MCF 10A (cell line): ENCODE measurements around the gene ZNF70. TPM values are rescaled to one million over a fixed set of nuclear protein-coding genes. Genes with fewer than 3 reads are reported as not detected.
A peak's percentile ranks its signal among the peaks of the same experiment; 100 is the strongest.

ENCODE experiments used
- BruUV-seq: library from RNA; stranded (reverse); fragments of 400-500 nt; replicated peaks from 2 replicates; lab custom pipeline; 2021; lab: Mats Ljungman, UMichigan
- CTCF ChIA-PET: fragments of 300-600 bp; sonication (Branson Sonifier 250); formaldehyde crosslinking; extraction: SDS; loops from one replicate; lab custom pipeline; 2021; ENCODE audit warnings: antibody characterized with exemption, inconsistent platforms; lab: Yijun Ruan, JAX
- POLR2A ChIA-PET: fragments of 300-600, 350-650 bp; sonication (Branson Sonifier 250); formaldehyde crosslinking; extraction: SDS; loops from one replicate; lab custom pipeline; 2020; ENCODE audit warnings: antibody characterized with exemption, inconsistent platforms; lab: Yijun Ruan, JAX
- DNase-seq: peaks from one replicate; pipeline ENCODE4 v3.0.0-alpha.2; 2018; ENCODE audit not compliant: unreplicated experiment
- H3K27ac Mint-ChIP-seq: one replicate; pipeline ENCODE4 v1.8.0; 2022; ENCODE audit warnings: mild to moderate bottlenecking, low read depth, mixed read lengths; ENCODE audit not compliant: unreplicated experiment
- H3K27me3 Mint-ChIP-seq: one replicate; pipeline ENCODE4 v1.8.0; 2022; ENCODE audit warnings: mixed read lengths; ENCODE audit not compliant: insufficient read depth, unreplicated experiment
- H3K36me3 Mint-ChIP-seq: one replicate; pipeline ENCODE4 v1.8.0; 2022; ENCODE audit warnings: mild to moderate bottlenecking, moderate library complexity, mixed read lengths; ENCODE audit not compliant: insufficient read depth, unreplicated experiment
- H3K4me1 Mint-ChIP-seq: one replicate; pipeline ENCODE4 v1.8.0; 2022; ENCODE audit warnings: mixed read lengths; ENCODE audit not compliant: insufficient read depth, unreplicated experiment
- H3K4me3 Mint-ChIP-seq: one replicate; pipeline ENCODE4 v1.8.0; 2022; ENCODE audit warnings: mild to moderate bottlenecking, moderate library complexity, mixed read lengths; ENCODE audit not compliant: unreplicated experiment
- H3K9me3 Mint-ChIP-seq: one replicate; pipeline ENCODE4 v1.8.0; 2022; ENCODE audit warnings: mixed read lengths; ENCODE audit not compliant: unreplicated experiment
- intact Hi-C: fragments of 100-400 bp; cut with micrococcal nuclease; formaldehyde crosslinking; loops from 2 replicates; pipeline ENCODE4 v1.14.1; 2022
- total RNA-seq: library from RNA; stranded (reverse); gene quantifications from 2 replicates; pipeline ENCODE4 v1.2.3, GENCODE V29; 2022
- TF ChIP-seq, protein P1 (sequence below): fragments of 200-600 bp; IDR thresholded peaks from one replicate; pipeline ENCODE4 v1.8.0; 2022; ENCODE audit warnings: antibody characterized with exemption, mild to moderate bottlenecking; ENCODE audit not compliant: unreplicated experiment

ZNF70 gene
- total RNA-seq, 1 experiment from 2014 or later: 3.3 TPM

DNA sequence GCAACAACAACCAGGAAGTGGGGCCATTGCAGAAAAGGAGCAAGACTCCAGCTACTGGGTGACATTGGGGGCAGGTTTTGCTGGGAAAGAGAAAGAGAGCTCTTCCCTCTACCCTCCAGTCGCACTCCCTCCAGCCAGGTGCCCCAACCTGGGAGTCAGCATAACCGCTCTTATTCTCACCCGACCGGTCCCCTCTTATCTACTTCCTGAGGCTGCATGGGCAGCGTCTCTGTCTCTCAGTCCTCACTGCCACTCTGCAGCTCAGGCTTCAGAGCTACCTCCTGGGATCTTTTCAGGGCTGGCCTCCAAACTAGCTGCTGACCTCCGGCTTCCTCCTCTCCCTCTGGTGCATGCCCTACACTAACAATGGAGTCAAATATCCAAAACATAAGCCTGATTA, 5.1 kb downstream of the ZNF70 start:
- TF ChIP-seq, protein P1, sequence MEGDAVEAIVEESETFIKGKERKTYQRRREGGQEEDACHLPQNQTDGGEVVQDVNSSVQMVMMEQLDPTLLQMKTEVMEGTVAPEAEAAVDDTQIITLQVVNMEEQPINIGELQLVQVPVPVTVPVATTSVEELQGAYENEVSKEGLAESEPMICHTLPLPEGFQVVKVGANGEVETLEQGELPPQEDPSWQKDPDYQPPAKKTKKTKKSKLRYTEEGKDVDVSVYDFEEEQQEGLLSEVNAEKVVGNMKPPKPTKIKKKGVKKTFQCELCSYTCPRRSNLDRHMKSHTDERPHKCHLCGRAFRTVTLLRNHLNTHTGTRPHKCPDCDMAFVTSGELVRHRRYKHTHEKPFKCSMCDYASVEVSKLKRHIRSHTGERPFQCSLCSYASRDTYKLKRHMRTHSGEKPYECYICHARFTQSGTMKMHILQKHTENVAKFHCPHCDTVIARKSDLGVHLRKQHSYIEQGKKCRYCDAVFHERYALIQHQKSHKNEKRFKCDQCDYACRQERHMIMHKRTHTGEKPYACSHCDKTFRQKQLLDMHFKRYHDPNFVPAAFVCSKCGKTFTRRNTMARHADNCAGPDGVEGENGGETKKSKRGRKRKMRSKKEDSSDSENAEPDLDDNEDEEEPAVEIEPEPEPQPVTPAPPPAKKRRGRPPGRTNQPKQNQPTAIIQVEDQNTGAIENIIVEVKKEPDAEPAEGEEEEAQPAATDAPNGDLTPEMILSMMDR: no peak
- H3K9me3 Mint-ChIP-seq: peaks cover 7% of the 10 kb centered on the region
- H3K27me3 Mint-ChIP-seq: no peaks in the 10 kb centered on the region
- CTCF ChIA-PET: interaction anchor here (0.7 to 1.0 kb wide), 3 partner anchors 11 to 22 kb away, joined by 3 to 6 read pairs (median 4); no protein-coding TSS in a partner anchor
- no peak for DNase-seq
- no TSS peak for BruUV-seq
- H3K4me3 Mint-ChIP-seq: no peak overlapping the region
- H3K27ac Mint-ChIP-seq: no peak overlapping the region
- peaks cover 5% of the 10 kb centered on the region for H3K36me3 Mint-ChIP-seq
- POLR2A ChIA-PET: no interaction called here
- peaks cover 13% of the 10 kb centered on the region for H3K4me1 Mint-ChIP-seq
- intact Hi-C loops: no loop called here

DNA sequence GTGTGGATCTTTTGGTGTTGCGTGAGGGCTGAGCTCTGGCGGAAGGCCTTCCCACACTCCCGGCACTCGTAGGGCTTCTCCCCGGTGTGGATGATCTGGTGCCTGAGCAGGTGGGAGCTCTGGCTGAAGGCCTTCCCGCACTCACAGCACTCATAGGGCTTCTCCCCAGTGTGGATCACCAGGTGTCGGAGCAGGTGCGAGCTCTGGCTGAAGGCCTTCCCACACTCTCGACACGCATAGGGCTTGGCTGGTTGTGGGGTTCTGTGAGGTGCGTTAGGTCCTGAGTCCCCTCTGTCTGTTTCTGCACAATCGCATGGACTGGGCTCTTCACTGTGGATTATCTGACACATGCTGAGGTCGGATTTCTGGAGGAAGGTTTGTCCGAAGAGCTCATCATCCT, 6.4 kb downstream of the ZNF70 start:
- TF ChIP-seq, protein P1: no peak
- BruUV-seq: no TSS peak
- peaks cover 5% of the 10 kb centered on the region for H3K36me3 Mint-ChIP-seq
- no peak overlapping the region for H3K27ac Mint-ChIP-seq
- no peaks in the 10 kb centered on the region for H3K27me3 Mint-ChIP-seq
- CTCF ChIA-PET: interaction anchor here (0.8 kb wide), 2 partner anchors 203 to 493 kb away, joined by 4 read pairs; no protein-coding TSS in a partner anchor
- no peak overlapping the region for H3K4me3 Mint-ChIP-seq
- DNase-seq: no peak
- peaks cover 2% of the 10 kb centered on the region for H3K9me3 Mint-ChIP-seq
- intact Hi-C loops: no loop called here
- POLR2A ChIA-PET: no interaction called here
- peaks cover 1% of the 10 kb centered on the region for H3K4me1 Mint-ChIP-seq

DNA sequence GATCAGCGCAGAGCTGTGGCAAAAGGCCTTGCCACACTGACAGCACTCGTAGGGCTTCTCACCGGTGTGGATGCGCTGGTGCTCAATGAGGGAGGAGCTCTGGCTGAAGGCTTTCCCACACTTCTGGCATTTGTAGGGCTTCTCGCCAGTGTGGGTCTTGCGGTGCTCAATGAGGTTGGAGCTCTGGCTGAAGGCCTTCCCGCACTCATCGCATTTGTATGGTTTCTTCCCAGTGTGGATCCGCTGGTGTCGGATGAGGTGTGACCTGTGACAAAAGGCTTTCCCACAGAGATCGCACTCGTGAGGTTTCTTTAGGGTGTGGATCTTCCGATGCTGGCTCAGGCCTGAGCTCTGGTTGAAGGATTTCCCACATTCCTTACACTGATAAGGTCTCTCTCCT, 6.9 kb downstream of the ZNF70 start:
- BruUV-seq: no TSS peak
- no peaks in the 10 kb centered on the region for H3K4me1 Mint-ChIP-seq
- no peak for DNase-seq
- TF ChIP-seq, protein P1: no peak
- no peak overlapping the region for H3K27ac Mint-ChIP-seq
- no peaks in the 10 kb centered on the region for H3K27me3 Mint-ChIP-seq
- CTCF ChIA-PET: interaction anchor here (0.8 kb wide), 2 partner anchors 203 to 494 kb away, joined by 4 read pairs; no protein-coding TSS in a partner anchor
- POLR2A ChIA-PET: no interaction called here
- peaks cover 5% of the 10 kb centered on the region for H3K36me3 Mint-ChIP-seq
- H3K9me3 Mint-ChIP-seq: no peaks in the 10 kb centered on the region
- no peak overlapping the region for H3K4me3 Mint-ChIP-seq
- intact Hi-C loops: no loop called here

DNA sequence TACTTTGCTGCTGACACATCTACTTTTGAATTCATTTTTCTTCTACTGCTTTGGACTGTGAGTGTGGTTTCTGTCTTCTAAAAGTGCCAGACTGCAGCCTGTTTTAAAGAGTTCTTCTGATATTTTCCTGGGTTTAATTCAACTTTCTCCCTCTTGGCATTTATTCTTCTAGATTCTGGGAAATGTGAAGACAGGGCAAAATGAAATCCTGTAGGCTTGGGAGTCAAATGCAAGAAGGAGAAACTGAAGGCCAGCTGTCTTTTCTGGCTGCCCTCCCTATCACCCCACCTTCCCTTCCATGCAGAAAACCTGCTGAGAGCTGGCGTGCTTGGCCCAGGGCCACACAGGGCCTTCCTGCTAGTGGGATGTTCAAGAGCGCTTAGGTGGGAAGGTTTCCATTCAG, 7.6 kb downstream of the ZNF70 start:
- no peaks in the 10 kb centered on the region for H3K9me3 Mint-ChIP-seq
- no peak overlapping the region for H3K4me3 Mint-ChIP-seq
- H3K36me3 Mint-ChIP-seq: peaks cover 5% of the 10 kb centered on the region
- H3K27me3 Mint-ChIP-seq: no peaks in the 10 kb centered on the region
- peak overlapping the region; percentile 10 for H3K27ac Mint-ChIP-seq
- POLR2A ChIA-PET: no interaction called here
- CTCF ChIA-PET: interaction anchor here (0.6 kb wide), 1 partner anchor 103 kb away, joined by 3 read pairs; no protein-coding TSS in a partner anchor
- intact Hi-C loops: no loop called here
- BruUV-seq: no TSS peak
- no peak for DNase-seq
- H3K4me1 Mint-ChIP-seq: no peaks in the 10 kb centered on the region
- TF ChIP-seq, protein P1: no peak
